ENCODE measurements around the gene SPEG. TPM values are rescaled to one million over a fixed set of nuclear protein-coding genes. Genes with fewer than 3 reads are reported as not detected.
"Not testable (repeated sequence)": the region's sequence is repeated elsewhere in the genome, so short reads cannot be mapped to it uniquely, and the experiment has no call there.

SPEG gene
- total RNA-seq: under 0.01 TPM in 2 replicates

- no peak for DNase-seq (ENCODE audit: low read depth in 2 of 2)
These were observed at the start of gene SPEG for GRCh38 chr2:219434718-219435525. Gene SPEG, plus strand, starts transcription at chr2:219434843. Its CDS starts 135 bp downstream, at chr2:219434978.

GRCh38 chr2:219384859-219385258, 49.8 kb upstream of the SPEG start:
- no peak for DNase-seq (ENCODE audit: low read depth in 2 of 2)

GRCh38 chr2:219385958-219386520, 48.6 kb upstream of the SPEG start:
- DNase-seq (ENCODE audit: low read depth in 2 of 2): no peak

- peak in 1 of 2 donors; percentile 9 for DNase-seq (ENCODE audit: low read depth in 2 of 2)
These were observed 47.9 kb upstream of the SPEG start for GRCh38 chr2:219386532-219387280.

- DNase-seq (ENCODE audit: low read depth in 2 of 2): peak; percentile 95 to 97
These were observed 47.1 kb upstream of the SPEG start, which contains the start of gene DNPEP for GRCh38 chr2:219387306-219388120. Gene DNPEP, minus strand, starts transcription at chr2:219387912. Its CDS starts 118 bp downstream, at chr2:219387794.

- DNase-seq (ENCODE audit: low read depth in 2 of 2): peak; percentile 97 to 99
These were observed 46.3 kb upstream of the SPEG start for GRCh38 chr2:219388121-219388906.

- DNase-seq (ENCODE audit: low read depth in 2 of 2): no peak
These were observed 45.8 kb upstream of the SPEG start for GRCh38 chr2:219388907-219389156.

- no peak for DNase-seq (ENCODE audit: low read depth in 2 of 2)
These were observed 41.9 kb upstream of the SPEG start for GRCh38 chr2:219392754-219393153.

- not testable (repeated sequence) for DNase-seq (ENCODE audit: low read depth in 2 of 2)
These were observed 39.6 kb upstream of the SPEG start for GRCh38 chr2:219395056-219395455.

GRCh38 chr2:219395609-219396008, 39.0 kb upstream of the SPEG start:
- no peak for DNase-seq (ENCODE audit: low read depth in 2 of 2)

GRCh38 chr2:219396863-219397457, 37.7 kb upstream of the SPEG start:
- DNase-seq (ENCODE audit: low read depth in 2 of 2): no peak

GRCh38 chr2:219398721-219399363, 35.8 kb upstream of the SPEG start:
- DNase-seq (ENCODE audit: low read depth in 2 of 2): no peak

GRCh38 chr2:219399716-219400478, 34.7 kb upstream of the SPEG start:
- no peak for DNase-seq (ENCODE audit: low read depth in 2 of 2)

GRCh38 chr2:219400562-219400961, 34.1 kb upstream of the SPEG start:
- no peak for DNase-seq (ENCODE audit: low read depth in 2 of 2)

GRCh38 chr2:219401606-219402005, 33.0 kb upstream of the SPEG start:
- no peak for DNase-seq (ENCODE audit: low read depth in 2 of 2)

GRCh38 chr2:219402665-219403515, 31.8 kb upstream of the SPEG start:
- peak; percentile 80 to 82 for DNase-seq (ENCODE audit: low read depth in 2 of 2)

GRCh38 chr2:219403861-219404260, 30.8 kb upstream of the SPEG start:
- no peak for DNase-seq (ENCODE audit: low read depth in 2 of 2)

- no peak for DNase-seq (ENCODE audit: low read depth in 2 of 2)
These were observed 30.2 kb upstream of the SPEG start for GRCh38 chr2:219404291-219404910.
